HG03060 (cell line): ENCODE data around the gene HAPSTR1.
"Not testable (repeated sequence)": the region's sequence is repeated elsewhere in the genome, so short reads cannot be mapped to it uniquely, and the experiment has no call there.

ENCODE experiments used
- ATAC-seq: cut with Tn5 transposase; IDR thresholded peaks from one replicate; pipeline ENCODE4 v1.9.1; 2021; ENCODE audit warnings: low read depth, moderate number of reproducible peaks; ENCODE audit not compliant: unreplicated experiment

Gene HAPSTR1

GRCh38 chr16:9070254-9070653 is 21.2 kb upstream of the HAPSTR1 start:
- ATAC-seq, result no peak

DNA sequence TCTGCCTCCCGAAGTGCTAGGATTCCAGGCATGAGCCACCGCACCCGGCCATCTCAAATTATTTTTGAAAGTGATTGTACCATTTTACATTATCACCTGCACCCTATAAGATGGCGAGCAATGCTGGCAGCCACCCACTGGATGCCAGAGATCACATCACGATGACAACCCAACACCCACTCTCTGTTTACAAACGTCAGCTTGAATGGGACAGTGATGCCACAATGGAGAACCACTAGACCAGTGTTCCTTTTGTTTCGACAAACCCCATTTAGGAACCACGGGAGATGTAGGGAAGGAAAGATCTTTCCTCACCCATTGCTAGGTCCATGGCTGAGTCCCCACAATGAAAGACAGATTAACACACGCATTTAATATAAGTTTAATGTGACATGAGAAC is 20.1 kb upstream of the HAPSTR1 start:
- ATAC-seq, result no peak

DNA sequence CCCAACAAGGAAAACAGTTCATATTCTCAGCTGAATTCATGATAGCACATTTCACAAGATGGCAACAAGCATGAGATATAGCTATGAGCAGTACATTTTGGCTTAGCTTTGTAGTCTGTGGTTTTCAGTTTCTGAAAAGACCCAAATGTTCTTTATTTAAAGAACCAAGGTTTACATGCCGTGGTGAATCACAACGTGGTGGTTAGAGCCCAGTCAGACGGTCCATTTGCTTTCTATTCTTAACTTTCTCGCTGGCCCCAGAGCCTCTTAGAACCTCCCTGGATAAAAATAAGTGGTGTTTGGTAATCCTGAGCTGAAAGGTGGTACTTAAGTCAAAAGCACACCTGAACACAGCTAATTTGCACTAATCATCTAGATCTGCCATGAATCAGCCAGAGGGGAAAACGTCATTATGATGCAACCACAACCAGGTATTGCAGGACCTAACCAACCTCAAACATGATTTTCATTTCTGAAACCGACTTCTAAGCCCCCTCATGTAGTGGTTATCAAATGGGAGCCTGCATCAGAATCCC is 18.6 kb upstream of the HAPSTR1 start:
- ATAC-seq, result no peak

GRCh38 chr16:9075299-9076071 is 16.0 kb upstream of the HAPSTR1 start:
- ATAC-seq, result no peak

GRCh38 chr16:9077091-9077809 is 14.2 kb upstream of the HAPSTR1 start:
- no peak for ATAC-seq

DNA sequence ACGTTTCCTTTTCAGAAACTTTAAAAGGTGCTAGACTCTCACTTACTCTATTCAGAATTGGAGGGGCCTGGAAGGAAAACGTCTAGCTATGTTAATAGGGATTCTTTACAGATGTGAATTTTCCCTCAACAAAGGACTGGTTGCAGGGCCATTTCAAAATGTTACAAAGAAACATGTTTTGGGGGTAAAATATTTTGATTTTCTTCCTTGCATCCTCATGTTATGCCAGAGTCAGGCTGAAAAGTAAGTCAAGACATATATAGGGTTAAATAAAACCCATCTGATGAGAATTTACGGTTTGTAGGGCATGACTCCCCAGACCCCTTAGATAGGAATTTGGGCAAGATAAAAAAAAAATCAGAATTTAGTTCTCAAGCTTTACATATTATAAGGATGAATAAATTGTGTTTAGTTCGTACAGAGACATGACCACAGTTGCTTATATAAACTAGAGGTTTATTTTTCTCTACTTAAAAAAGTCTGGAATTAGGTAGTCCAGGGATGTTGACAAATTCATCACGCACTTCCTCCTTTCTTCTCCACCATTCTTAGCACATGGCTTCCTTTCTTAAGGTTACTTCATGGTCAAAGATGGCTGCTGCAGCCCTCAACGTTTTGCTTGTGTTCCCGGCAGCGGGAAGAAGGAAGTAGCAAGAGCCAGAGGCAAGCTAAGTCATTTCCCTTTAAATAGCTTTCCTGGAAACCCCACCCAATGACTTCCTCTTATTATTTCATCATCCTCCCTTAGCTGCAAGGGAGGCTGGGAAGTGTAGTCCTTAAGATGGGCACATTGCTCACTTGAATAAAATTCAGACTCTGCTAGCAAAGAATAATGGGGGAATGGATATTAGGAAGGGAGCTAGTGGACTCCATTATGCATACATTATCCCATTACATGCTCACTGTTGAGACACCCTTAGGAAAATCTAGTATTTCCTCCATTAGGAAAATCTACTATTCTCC is 12.7 kb upstream of the HAPSTR1 start:
- not testable (repeated sequence) for ATAC-seq

DNA sequence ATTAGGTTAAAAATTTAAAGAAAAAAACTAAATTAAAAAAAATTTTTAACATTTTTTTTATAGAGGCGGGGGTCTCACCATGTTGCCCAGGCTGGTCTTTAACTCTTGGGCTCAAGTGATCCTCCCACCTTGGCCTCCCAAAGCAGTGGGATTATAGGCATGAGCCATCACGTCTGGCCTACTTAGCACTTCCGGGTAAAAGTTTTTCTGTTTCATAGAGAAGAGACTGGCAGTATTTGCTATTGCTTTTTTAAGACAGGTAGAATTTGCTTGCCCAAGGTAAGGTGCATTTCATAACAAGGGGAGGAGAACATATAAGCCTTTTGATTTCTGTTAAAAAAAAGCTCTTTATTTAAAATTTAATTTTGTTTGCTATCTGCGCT is 12.0 kb upstream of the HAPSTR1 start:
- ATAC-seq, result no peak

DNA sequence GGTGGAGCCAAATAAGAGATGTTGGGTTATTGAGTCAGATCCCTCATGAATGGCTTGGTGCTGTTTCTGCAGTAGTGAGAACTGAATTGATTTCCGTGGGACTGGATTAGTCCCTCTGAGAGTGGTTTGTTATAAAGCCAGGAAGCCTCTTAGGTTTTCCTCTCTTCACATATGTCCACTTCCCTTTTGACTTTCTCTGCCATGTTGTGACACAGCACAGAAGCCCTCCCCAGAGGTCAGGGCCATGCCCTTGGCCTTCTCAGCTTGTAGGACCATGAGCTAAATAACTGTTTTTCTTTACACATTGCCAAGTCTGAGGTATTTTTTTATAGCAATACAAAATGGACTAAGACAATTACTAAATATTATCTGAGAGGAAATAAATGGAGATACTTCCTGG is 10.3 kb upstream of the HAPSTR1 start:
- ATAC-seq, result no peak

- ATAC-seq, result no peak
Observed at GRCh38 chr16:9081843-9082242, 9.6 kb upstream of the HAPSTR1 start.

DNA sequence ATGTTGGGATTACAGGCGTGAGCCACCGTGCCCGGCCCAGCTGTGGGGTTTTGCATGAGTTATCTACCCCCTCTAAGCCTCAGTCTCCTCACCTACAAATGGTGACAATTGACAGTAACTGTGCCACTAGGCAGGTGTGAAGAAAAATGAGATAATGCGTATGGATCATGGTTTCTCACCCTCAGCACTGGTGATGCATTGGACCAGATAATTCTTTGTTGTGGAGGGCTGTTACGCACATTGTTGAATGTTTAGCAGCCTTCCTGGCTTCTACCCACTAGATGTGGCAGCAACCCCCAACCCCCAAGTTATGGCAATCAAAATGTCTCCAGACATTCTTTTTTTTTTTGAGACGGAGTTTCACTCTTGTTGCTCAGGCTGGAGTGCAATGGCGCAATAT is 9.0 kb upstream of the HAPSTR1 start:
- ATAC-seq, result no peak

DNA sequence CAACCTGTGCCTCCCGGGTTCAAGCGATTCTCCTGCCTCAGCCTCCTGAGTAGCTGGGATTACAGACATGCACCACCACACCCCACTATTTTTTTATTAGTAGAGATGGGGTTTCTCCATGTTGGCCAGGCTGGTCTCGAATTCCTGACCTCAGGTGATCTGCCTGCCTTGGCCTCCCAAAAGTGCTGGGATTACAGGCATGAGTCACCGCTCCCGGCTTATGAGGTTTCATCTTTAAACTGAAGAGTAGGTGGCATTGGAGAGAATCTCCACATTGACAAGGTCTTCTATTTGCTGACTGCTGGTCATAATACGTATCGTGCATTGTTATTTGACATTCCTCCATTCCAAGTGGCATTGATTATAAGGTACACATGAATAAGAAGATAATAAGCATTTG is 3.7 kb upstream of the HAPSTR1 start:
- not testable (repeated sequence) for ATAC-seq

DNA sequence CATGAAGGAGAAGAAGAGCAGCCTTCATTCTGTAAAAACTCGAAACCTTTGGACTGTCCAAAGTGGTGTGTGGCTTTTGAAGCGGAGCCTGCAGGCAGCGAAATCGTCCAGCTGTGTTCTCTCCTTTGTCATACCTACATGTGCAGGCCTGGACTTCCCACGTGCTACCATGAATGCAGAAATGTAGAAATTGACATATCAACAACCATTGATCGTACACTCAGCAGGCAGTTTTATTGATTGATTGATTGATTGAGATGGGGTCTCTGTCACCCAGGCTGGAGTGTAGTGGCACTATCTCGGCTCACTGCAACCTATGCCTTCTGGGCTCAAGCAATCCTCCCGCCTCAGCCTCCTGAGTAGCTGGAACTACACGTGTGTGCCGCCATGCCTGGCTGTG is 2.6 kb upstream of the HAPSTR1 start:
- no peak for ATAC-seq

GRCh38 chr16:9089660-9090059 is 1.8 kb upstream of the HAPSTR1 start:
- no peak for ATAC-seq

DNA sequence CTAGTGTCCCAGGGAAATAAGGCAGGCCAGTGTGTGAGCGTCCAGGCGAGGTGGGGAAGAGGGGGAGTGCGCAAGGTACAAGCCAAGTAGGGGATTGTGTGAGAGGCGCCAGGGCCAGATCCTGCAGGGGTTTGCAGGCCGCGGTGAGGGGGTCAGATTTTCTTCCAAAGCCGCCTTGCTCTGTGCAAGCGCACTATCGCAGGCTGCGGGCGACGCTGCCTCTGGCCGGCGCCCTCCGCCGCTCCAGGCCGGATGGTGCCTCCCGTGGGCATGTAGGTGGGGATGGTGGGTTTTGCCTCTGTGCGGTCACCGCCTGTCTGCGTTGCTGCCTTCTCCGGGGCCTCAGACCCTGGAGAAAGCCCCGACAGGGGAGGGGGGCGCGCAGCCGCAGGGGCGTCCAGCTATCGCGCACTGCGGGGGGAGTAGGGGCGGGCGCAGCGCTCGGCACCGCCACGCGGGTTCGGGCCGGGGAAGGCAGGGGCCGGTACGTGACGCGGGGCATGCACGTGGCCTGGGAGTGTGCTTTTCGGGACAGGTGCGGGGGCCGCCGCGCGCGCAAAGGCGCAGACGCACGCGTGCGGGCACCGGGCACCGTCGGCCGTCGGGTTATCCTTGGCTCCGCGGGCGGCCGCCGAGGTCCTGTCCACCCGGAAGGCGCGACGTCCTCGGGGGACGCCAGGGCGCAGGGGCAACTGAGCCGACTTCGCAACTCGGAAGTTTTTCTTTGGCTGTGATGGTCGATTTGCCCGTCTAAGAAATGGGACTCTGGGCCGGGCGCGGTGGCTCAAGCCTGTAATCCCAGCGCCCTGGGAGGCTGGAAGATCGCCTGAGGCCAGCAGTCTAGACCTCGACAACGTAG is 1.1 kb upstream of the HAPSTR1 start:
- peak; percentile 2 for ATAC-seq

- ATAC-seq, result peak; percentile 4
Observed at GRCh38 chr16:9091867-9092281, 430 bp downstream of the HAPSTR1 start.

DNA sequence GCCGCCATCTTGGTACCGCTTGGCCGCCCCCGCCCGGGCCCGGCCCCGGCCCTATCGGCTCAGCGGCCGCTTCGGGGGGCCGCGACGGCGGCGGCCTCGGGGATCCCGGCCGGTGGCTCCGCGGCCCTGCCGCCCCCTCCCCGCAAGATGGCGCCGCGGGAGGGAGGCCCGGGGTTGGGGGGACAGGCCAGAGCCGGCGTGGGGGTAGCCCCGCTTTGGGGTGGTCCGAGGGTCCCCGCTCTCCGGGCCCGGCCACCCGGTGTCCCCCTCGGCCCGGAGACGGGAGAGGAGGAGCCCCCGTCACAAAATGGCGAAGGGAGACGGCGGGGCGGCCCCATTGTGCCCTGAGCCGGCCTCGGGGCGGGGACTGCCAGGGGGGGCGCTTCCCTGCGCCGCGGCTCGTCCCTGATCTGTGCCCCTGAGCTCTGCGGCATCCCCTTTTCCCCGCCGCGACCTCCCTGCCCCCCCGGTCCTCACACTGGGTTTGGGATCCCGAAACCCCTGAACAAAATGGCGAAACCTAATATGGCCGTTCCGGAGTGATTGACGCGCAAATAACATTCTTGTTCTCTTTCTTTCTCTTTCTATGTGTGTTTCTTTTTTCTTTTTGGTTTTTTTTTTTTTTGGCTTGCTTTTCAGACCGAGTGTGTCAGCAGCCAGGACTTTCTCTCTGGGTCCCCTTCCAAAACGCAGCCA is 986 bp downstream of the HAPSTR1 start:
- ATAC-seq, result no peak

GRCh38 chr16:9092978-9093344 is 1.5 kb downstream of the HAPSTR1 start:
- no peak for ATAC-seq

DNA sequence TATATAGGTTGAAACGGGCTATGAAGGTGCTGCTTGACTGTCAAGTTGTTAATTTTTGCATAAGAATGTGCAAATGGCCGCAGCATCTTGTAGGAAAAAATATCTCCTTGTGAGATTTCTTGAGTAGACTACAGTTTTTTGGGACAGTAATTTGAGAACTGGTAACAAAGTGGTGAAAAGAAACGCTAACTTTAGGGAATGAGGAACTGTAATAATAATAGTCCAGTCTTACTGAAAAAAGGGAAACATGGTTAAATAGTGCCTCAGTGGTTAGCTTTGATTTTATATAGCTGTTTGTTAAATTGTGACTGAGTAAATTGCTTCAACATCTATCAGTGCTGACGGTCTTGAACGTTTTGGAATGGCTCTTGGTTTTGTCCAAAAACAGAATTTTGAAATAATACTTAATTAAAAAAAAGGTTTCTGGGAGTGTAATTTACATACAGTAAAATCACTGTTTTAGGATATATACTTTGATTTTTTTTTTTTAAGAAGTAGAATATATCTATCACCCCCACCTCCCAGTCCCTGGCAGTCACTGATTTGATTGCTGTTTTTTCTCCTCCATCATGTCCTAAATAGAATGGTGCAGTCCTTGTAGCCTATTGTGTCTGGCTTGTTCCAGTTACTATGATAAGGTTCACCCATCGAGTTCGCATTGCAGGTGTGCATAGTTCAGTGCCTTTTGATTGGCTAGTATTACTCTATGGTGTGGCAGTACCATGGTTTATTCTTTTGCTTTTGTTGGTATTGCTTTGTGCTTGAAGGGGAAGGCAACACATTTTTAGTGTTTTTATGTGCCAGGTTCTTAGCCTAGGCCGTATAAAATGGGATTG is 2.8 kb downstream of the HAPSTR1 start:
- ATAC-seq, result no peak
